H9 (cell line): ENCODE data around the gene MEN1. TPM values are rescaled to one million over a fixed set of nuclear protein-coding genes. Genes with fewer than 3 reads are reported as not detected.

Experiments used
- DNase-seq: peaks from one replicate; pipeline ENCODE4 v3.0.0-alpha.2; 2017
- H2AFZ ChIP-seq: one replicate; pipeline ENCODE4 v1.6.1; 2013; ENCODE audit warnings: mild to moderate bottlenecking, low read length, control low read depth, moderate library complexity
- H2AK5ac ChIP-seq: 2 replicates; pipeline ENCODE4 v1.6.1; 2013; ENCODE audit warnings: low read length, control low read depth, mixed read lengths; ENCODE audit not compliant: insufficient read length
- H2BK120ac ChIP-seq: one replicate; pipeline ENCODE4 v1.6.1; 2013; ENCODE audit warnings: low read depth, mild to moderate bottlenecking, low read length, control low read depth, inconsistent platforms; ENCODE audit not compliant: poor library complexity, severe bottlenecking
- H2BK12ac ChIP-seq: 2 replicates; pipeline ENCODE4 v1.6.1; 2013; ENCODE audit warnings: low read length, control low read depth, mixed read lengths, low read depth; ENCODE audit not compliant: insufficient read length
- H2BK15ac ChIP-seq: 2 replicates; pipeline ENCODE4 v1.6.1; 2013; ENCODE audit warnings: low read depth, low read length, control low read depth
- H2BK20ac ChIP-seq: one replicate; pipeline ENCODE4 v1.6.1; 2013; ENCODE audit warnings: low read depth, mild to moderate bottlenecking, low read length, control low read depth, inconsistent platforms; ENCODE audit not compliant: poor library complexity, severe bottlenecking
- H2BK5ac ChIP-seq: 2 replicates; pipeline ENCODE4 v1.6.1; 2013; ENCODE audit warnings: low read length, control low read depth, mixed read lengths; ENCODE audit not compliant: insufficient read length
- H3K14ac ChIP-seq: 2 replicates; pipeline ENCODE4 v1.6.1; 2013; ENCODE audit warnings: low read length, control low read depth; ENCODE audit not compliant: insufficient read depth
- H3K18ac ChIP-seq: 2 replicates; pipeline ENCODE4 v1.6.1; 2013; ENCODE audit warnings: low read depth, mild to moderate bottlenecking, mixed read lengths, low read length, control low read depth; ENCODE audit not compliant: insufficient read length
- H3K23ac ChIP-seq: 2 replicates; pipeline ENCODE4 v1.6.1; 2013; ENCODE audit warnings: low read length, control low read depth, mixed read lengths, low read depth; ENCODE audit not compliant: insufficient read length
- H3K23me2 ChIP-seq: 2 replicates; pipeline ENCODE4 v1.6.1; 2013; ENCODE audit warnings: low read depth, mild to moderate bottlenecking, mixed read lengths, low read length, control low read depth; ENCODE audit not compliant: insufficient read length, poor library complexity, severe bottlenecking
- H3K27ac ChIP-seq: 2 replicates; pipeline ENCODE4 v1.5.1; 2013; ENCODE audit warnings: low read length, control low read depth, mixed read lengths, low read depth; ENCODE audit not compliant: insufficient read length
- H3K27me3 ChIP-seq: 2 replicates; pipeline ENCODE4 v1.6.1; 2013; ENCODE audit warnings: low read length, control low read depth, inconsistent platforms; ENCODE audit not compliant: insufficient read depth
- H3K4ac ChIP-seq: 2 replicates; pipeline ENCODE4 v1.6.1; 2013; ENCODE audit warnings: low read depth, mild to moderate bottlenecking, control low read depth, inconsistent platforms, low read length, moderate library complexity
- H3K4me1 ChIP-seq: 2 replicates; pipeline ENCODE4 v1.6.1; 2013; ENCODE audit warnings: low read length, control low read depth, inconsistent platforms; ENCODE audit not compliant: insufficient read depth
- H3K4me2 ChIP-seq: 2 replicates; pipeline ENCODE4 v1.6.1; 2013; ENCODE audit warnings: low read length, control low read depth, mixed read lengths; ENCODE audit not compliant: insufficient read length, insufficient read depth
- H3K56ac ChIP-seq: 2 replicates; pipeline ENCODE4 v1.6.1; 2013; ENCODE audit warnings: low read depth, mild to moderate bottlenecking, mixed read lengths, low read length, control low read depth; ENCODE audit not compliant: insufficient read length
- H3K79me1 ChIP-seq: 2 replicates; pipeline ENCODE4 v1.6.1; 2013; ENCODE audit warnings: low read depth, mild to moderate bottlenecking, moderate library complexity, low read length, control low read depth, inconsistent platforms; ENCODE audit not compliant: insufficient read depth, poor library complexity, severe bottlenecking
- H3K79me2 ChIP-seq: 2 replicates; pipeline ENCODE4 v1.6.1; 2013; ENCODE audit warnings: low read length, control low read depth, inconsistent platforms; ENCODE audit not compliant: insufficient read depth
- H3K9ac ChIP-seq: 2 replicates; pipeline ENCODE4 v1.6.1; 2013; ENCODE audit warnings: low read length, control low read depth, mixed read lengths; ENCODE audit not compliant: insufficient read length; ENCODE audit errors: extremely low read depth
- H3K9me3 ChIP-seq: one replicate; pipeline ENCODE4 v1.6.1; 2013; ENCODE audit warnings: low read depth, low read length, inconsistent platforms; ENCODE audit not compliant: control insufficient read depth
- H3T11ph ChIP-seq: one replicate; pipeline ENCODE4 v1.6.1; 2013; ENCODE audit warnings: mild to moderate bottlenecking, low read length, control low read depth, inconsistent platforms
- H4K20me1 ChIP-seq: one replicate; pipeline ENCODE4 v1.6.1; 2013; ENCODE audit not compliant: control insufficient read depth, insufficient read length, insufficient read depth
- H4K5ac ChIP-seq: 2 replicates; pipeline ENCODE4 v1.6.1; 2013; ENCODE audit warnings: low read depth, mild to moderate bottlenecking, mixed read lengths, low read length, control low read depth; ENCODE audit not compliant: insufficient read length
- H4K8ac ChIP-seq: replicated peaks from 2 replicates; pipeline ENCODE4 v1.6.1; 2013; ENCODE audit warnings: low read length, control low read depth, mixed read lengths, low read depth; ENCODE audit not compliant: insufficient read length
- H4K91ac ChIP-seq: 2 replicates; pipeline ENCODE4 v1.6.1; 2013; ENCODE audit warnings: low read depth, mild to moderate bottlenecking, moderate library complexity, mixed read lengths, low read length, control low read depth; ENCODE audit not compliant: insufficient read length
- H3K27ac Mint-ChIP-seq, 3 experiments: 2 replicates in 2 of 3; 3 replicates in 1 of 3; pipeline ENCODE4 v1.8.0; 2020 to 2021; ENCODE audit warnings: mixed read lengths in 3 of 3, mild to moderate bottlenecking in 1 of 3, moderate library complexity in 1 of 3
- H3K27me3 Mint-ChIP-seq: 2 replicates; pipeline ENCODE4 v1.8.0; 2021; ENCODE audit warnings: low read depth, mild to moderate bottlenecking, moderate library complexity, mixed read lengths
- H3K36me3 Mint-ChIP-seq, 3 experiments: 2 replicates in 2 of 3; 3 replicates in 1 of 3; pipeline ENCODE4 v1.8.0; 2020 to 2021; ENCODE audit warnings: low read depth in 3 of 3, mixed read lengths in 3 of 3; ENCODE audit not compliant: insufficient read depth in 1 of 3
- H3K4me1 Mint-ChIP-seq, 2 experiments: 2 replicates each; pipeline ENCODE4 v1.8.0; 2020; ENCODE audit warnings: mixed read lengths in 2 of 2
- H3K4me3 Mint-ChIP-seq, 2 experiments: 2 replicates in 1 of 2; 3 replicates in 1 of 2; pipeline ENCODE4 v1.8.0; 2020 to 2021; ENCODE audit warnings: mild to moderate bottlenecking in 2 of 2, mixed read lengths in 2 of 2, moderate library complexity in 1 of 2
- H3K9me3 Mint-ChIP-seq, 2 experiments: 2 replicates in 1 of 2; 3 replicates in 1 of 2; pipeline ENCODE4 v1.8.0; 2020; ENCODE audit warnings: mild to moderate bottlenecking in 2 of 2, mixed read lengths in 2 of 2, moderate library complexity in 1 of 2
- CTCF ChIP-seq: fragments of 200-600 bp; sonication (generic); conservative IDR thresholded peaks from 3 replicates; pipeline ENCODE4 v1.8.0; 2021; ENCODE audit warnings: antibody characterized with exemption, mild to moderate bottlenecking
- WGBS: extraction: QIAGEN DNeasy Blood & Tissue Kit; methylation state at CpG from one replicate; pipeline ENCODE4 v1.1.7; 2013; ENCODE audit warnings: missing lambda C conversion rate, low lambda C conversion rate, mixed read lengths; ENCODE audit not compliant: insufficient read length; ENCODE audit errors: extremely low coverage; 5-methylcytosine and 5-hydroxymethylcytosine counted together
- total RNA-seq: library from RNA; stranded (reverse); gene quantifications from 2 replicates; pipeline ENCODE4 v1.2.1, GENCODE V29; 2021

MEN1 gene
- total RNA-seq, 1 experiment from 2014 or later = 49.9 TPM

DNA sequence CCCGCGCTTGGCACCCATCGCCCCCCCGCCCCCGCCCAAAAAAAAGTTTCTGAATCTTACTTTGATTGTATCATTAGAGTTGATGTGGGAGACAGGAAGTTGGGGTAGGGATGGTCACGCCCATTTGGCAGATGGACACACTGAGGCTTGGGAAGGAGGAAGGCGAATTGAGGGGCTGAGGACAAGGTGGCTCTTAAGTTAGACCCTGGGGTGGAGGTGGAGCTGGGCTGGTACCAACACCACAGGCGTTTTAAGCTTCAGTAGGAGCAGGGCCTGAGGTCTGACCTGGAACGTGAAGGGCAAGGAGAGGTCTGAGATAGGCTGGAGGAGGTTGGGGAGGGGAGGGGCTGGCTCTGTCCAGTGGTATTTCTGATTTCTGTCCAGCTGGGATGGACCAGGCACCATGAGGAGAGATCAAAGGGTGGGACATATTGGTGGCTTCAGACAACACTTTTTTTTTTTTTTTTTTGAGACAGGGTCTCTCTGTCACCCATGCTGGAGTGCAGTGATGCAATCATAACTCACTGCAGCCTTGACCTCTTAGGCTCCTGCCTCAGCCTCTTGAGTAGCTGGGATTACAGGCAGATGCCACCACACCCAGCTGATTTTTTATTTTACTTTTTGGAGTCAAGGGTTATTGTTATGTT lies 34.9 kb upstream of the MEN1 start:
- no peaks in the 10 kb centered on the region for H3K79me1 ChIP-seq
- H3K27me3 ChIP-seq = no peaks in the 10 kb centered on the region
- TF ChIP-seq CTCF = no peak
- peaks cover 2% of the 10 kb centered on the region for H3K27me3 Mint-ChIP-seq
- H3K4me3 Mint-ChIP-seq = peak overlapping the region; percentile 78 to 80
- H2BK15ac ChIP-seq = no peak overlapping the region
- H3K23me2 ChIP-seq = peaks cover 6% of the 10 kb centered on the region
- H4K5ac ChIP-seq = no peak overlapping the region
- H2BK5ac ChIP-seq = no peak overlapping the region
- no peaks in the 10 kb centered on the region; a peak in 2 of 5 replicates for H3K9me3 Mint-ChIP-seq
- H4K20me1 ChIP-seq = no peaks in the 10 kb centered on the region
- H3K4me1 ChIP-seq = no peaks in the 10 kb centered on the region
- H3K9me3 ChIP-seq = no peaks in the 10 kb centered on the region
- no peak for DNase-seq
- peaks cover 30 to 43% of the 10 kb centered on the region in 2 experiments for H3K4me1 Mint-ChIP-seq
- H2BK120ac ChIP-seq = no peak overlapping the region
- H2BK20ac ChIP-seq = no peak overlapping the region
- no peak overlapping the region for H3K14ac ChIP-seq
- no peak overlapping the region for H4K8ac ChIP-seq
- peak overlapping the region; percentile 9 for H3K4me2 ChIP-seq
- H2BK12ac ChIP-seq = no peak overlapping the region
- H3K18ac ChIP-seq = no peak overlapping the region
- no peak overlapping the region for H3K56ac ChIP-seq
- H3T11ph ChIP-seq = no peak overlapping the region
- H3K27ac Mint-ChIP-seq = peak overlapping the region in 2 of 3 experiments; percentile 53 to 94; a peak in 4 of 7 replicates
- H4K91ac ChIP-seq = no peak overlapping the region
- no peak overlapping the region for H2AFZ ChIP-seq
- no peak overlapping the region for H3K27ac ChIP-seq
- no peaks in the 10 kb centered on the region for H3K79me2 ChIP-seq
- H3K23ac ChIP-seq = no peak overlapping the region
- no peak overlapping the region for H3K4ac ChIP-seq
- WGBS = no CpG with 5 or more reads among the region's 9 CpGs
- H3K36me3 Mint-ChIP-seq = peaks cover 0 to 3% (median 0%) of the 10 kb centered on the region in 3 experiments; a peak in 2 of 7 replicates
- no peak overlapping the region for H2AK5ac ChIP-seq
- no peak overlapping the region for H3K9ac ChIP-seq
